GM18868 (cell line): ENCODE data around the gene NRCAM.
A peak's percentile ranks its signal among the peaks of the same experiment; 100 is the strongest.
"Not testable (repeated sequence)": the region's sequence is repeated elsewhere in the genome, so short reads cannot be mapped to it uniquely, and the experiment has no call there.

ENCODE experiments used
- ATAC-seq: cut with Tn5 transposase; IDR thresholded peaks from one replicate; pipeline ENCODE4 v1.9.1; 2021; ENCODE audit warnings: mild to moderate bottlenecking, moderate library complexity; ENCODE audit not compliant: unreplicated experiment

NRCAM gene

DNA sequence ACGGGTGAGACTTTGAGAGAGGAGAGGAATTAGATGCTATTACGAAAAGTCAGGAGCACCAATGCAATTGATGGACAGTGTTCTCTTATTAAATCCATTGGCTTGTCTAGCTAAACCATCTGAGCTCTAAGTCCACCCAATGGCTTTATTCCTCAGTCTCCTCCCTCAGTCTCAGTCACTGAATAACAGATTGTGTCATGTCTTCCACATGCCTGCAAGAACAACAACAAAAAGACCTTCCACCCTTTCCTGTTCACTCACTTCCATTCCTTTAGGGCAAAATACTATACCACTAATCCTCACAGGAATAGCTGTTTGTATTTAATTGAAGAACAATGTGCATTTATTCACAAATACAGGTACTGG, 171.2 kb downstream of the NRCAM start:
- no peak for ATAC-seq

DNA sequence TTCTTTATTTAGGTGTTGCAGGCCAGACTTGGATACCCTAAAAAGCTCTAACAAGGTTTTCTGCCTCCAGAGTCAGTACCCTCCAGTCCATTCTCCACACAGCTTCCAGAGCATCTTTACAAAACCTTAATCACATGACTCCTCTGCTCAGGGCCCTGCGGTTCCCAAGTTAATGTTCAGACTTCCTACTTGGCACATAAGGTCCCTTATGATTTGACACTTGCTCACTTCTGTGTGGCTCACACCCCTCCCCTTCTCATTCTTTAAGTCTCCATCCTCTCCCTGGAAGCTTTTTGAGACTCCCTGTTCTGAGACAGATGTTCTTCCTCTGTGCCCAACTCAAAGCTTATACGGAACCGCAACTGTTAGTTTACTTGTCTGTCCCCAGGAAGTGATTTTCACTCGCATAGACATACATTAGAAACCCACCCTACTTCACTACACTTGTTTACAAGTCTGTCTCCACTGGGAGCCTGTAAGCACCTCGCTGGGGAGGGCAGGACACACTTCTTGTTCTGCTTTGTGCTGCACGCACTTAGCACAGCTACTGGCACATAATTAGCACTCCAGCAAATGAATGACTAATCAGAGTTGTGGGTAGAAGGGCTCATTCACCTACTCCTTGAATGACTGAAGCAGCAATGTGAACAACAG, 171.8 kb downstream of the NRCAM start:
- ATAC-seq: peak; percentile 81

DNA sequence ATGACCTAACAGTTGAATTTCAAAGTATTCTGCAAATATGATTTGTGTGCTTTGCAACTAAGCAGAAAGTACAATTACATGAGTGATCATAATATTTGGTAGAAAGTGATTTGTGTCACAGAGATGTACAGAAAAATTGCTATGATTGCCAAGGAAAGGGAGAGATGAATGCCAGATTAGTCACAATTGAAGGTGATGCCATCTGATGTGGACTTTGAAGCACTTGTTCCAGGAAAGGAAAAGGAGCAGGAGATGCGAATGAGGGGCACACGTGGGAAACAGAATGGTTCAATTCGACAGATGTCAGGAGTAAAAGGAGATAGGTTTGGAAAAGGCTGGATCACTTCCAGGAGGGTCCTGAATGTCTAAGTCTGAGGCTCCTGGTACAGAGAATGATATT, 173.0 kb downstream of the NRCAM start:
- ATAC-seq: no peak

DNA sequence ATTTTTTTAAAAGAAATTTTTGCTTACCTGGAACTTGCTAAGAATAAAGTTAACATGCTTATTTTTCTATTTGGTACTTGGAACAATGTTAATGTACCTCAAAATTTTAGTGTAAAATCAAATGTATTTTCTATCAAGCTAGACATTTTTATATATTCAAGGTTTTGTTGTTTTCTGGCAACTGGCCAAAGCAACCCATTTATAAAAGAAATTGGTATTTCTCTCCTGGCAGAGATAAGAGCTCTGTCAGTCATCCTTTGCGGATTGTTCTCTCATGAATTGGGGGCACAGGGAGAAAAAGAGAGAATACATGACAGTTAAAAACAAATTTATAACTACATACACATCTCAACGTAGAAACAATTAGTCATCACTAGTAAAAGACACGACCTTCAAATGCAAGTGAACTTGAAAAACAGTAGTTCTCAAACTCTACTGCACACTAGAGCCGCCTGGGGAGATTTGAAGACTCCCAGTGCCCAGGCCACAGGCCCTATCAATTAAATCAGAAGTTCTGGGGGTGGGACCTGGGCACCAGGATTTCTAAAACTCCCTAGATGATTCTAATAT, 173.7 kb downstream of the NRCAM start:
- no peak for ATAC-seq

DNA sequence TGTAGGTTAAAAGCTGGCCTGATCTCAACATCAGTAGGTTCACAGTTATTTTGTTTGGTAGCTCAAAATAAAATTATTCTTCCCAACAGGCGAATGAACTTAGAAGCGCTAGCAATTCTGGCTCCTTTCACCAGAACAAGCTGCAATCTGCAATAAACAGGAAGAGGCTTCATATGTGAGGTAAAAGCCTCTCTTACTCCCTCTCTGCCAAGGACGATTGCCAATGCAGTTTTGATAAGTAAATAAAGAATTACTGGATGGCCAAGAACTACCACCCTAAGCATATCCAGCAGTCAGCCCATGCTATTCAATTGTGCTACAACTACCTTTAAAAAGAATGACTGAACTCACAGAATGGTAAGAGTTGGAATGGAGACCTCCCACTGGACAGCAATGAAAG, 176.1 kb downstream of the NRCAM start:
- ATAC-seq: no peak

DNA sequence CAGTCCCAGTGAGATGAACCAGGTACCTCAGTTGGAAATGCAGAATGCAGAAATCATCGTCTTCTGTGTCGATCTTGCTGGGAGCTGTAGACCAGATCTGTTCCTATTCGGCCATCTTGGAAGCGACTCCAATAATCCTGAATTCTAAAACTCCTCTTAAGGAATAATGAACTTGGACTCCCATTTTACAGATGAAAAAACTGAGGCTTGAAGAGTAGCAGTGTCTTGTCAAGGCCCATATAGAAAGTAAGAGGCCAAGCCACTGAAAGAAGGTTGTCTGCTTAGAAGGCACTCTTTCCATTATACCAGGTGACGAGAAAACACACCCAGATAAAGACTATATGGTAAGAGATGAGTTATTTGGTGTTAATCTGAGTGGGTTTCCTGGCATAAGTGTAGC, 177.5 kb downstream of the NRCAM start:
- no peak for ATAC-seq

DNA sequence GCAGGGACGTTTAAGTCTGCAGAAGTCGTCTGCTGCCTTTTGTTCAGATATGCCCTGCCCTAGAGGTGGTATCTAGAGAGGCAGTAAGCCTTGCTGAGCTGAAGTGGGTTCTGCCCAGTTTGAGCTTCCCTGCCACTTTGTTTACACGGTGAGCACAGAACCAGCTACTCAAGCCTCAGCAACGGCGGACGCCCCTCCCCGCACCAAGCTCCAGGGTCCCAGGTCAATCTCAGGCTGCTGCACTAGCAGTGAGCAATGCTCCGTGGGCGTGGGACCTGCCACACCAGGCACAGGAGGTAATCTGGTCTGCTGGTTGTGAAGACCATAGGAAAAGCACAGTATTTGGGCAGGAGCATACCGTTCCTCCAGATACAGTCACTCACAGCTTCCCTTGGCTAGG, 178.0 kb downstream of the NRCAM start:
- ATAC-seq: no peak

DNA sequence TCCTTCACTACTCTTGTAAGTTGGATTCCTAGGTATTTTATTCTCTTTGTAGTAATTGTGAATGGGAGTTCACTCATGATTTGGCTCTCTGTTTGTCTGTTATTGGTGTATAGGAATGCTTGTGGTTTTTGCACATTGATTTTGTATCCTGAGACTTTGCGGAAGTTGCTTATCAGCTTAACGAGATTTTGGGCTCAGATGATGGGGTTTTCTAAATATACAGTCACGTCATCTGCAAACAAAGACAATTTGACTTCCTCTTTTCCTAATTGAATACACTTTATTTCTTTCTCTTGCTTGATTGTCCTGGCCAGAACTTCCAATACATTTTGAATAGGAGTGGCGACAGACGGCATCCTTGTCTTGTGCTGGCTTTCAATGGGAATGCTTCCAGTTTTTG, 181.8 kb downstream of the NRCAM start:
- ATAC-seq: not testable (repeated sequence)

DNA sequence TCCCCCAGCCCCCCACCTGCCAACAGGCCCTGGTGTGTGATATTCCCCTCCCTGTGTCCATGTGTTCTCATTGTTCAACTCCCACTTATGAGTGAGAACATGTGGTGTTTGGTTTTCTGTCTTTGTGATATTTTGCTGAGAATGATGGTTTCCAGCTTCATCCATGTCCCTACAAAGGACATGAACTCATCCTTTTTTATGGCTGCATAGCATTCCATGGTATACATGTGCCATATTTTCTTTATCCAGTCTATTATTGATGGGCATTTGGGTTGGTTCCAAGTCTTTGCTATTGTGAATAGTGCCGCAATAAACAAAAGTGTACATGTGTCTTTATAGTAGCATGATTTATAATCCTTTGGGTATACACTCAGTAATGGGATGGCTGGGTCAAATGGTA, 183.3 kb downstream of the NRCAM start:
- not testable (repeated sequence) for ATAC-seq

DNA sequence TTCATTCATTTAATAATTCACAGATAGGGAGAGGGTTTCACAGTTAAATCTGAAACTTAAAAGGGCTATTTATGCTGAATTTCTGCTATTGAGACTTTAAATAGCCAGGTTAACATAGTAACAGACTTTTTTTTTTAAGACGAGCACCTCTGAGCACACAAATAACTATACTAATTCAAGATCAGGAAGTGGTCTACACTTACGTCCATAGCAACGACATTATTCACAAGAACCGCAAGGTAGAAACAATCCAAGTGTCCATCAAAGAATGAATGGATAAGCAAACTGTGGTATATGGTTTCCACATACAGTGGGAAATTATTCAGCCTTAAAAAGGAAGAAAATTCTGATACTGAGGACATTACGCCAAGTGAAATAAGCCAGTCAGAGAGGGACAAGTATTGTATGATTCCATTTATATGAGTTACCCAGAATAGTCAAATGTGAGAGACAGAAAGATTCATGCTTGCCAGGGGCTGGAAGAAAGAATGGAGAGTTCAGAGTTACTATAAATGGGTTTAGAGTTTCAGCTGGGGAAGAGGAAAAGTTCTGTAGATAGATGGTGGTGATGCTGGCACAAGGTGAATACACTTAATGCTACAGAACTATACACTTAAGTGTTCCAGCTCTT, 185.7 kb downstream of the NRCAM start:
- ATAC-seq: peak; percentile 89

DNA sequence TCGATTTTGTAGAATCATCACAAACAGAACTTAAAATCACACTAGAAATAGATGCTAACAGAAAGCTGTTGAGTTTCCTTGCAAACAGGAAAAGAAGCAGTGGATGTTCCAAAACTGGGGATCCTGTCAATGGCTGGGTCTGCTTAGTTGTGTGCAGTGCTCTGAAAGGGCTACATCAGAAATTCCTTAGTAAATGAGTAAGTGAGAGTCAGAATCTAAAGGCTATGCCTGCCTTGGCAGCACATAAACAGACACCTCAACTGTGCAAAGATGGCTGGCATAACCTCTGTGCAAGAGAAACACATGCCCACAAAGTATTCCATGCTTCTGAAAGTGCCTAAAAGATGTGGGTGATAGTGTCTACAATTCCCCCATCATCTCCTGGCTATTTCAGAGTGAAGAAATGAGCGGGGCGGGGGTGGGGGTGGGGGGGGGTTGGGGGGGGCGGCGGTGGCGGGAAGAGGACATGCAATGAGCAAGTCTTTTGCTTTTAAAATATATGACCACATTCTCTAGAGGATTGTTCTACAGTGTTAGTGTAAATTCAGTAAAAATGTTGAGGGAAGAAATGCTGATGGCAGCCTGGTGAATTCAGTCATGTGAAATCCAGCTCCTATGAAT, 187.9 kb downstream of the NRCAM start:
- no peak for ATAC-seq

DNA sequence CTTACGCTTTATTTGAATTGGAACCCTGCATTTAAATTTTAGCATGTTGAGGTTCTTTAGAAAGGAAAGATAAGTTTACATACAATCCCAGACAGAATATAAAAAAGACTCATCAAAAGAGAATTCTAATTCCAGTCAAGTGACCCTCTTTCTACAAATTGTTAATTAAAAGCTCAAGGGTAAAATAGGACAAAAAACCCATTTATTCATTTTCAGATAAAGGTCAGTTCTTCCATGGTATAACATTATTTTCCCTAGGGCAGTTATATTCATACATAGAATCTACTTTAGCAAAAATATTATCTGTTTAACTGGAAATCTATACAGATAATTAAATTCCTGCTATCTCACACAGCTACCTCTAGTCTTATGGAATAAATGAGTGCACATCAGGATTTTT, 188.6 kb downstream of the NRCAM start:
- no peak for ATAC-seq

DNA sequence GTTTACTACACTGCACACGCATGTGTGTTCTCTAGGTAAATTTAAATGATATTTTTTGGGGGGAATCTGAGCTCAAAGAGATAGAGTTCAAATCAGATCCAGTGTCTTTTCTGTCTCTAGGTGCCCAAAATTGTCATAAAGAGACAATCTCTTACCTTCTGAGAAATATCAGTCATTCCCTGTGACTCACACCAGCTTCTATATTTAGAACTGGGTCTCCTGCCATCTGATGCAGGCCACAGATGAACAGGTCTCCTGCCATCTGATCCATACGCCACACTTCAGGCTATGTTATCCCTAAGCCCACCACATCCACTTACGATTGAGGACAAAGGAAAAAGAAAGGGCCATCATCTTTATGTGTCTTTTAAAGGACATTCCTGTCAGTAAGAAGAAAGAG, 189.7 kb downstream of the NRCAM start:
- ATAC-seq: no peak

DNA sequence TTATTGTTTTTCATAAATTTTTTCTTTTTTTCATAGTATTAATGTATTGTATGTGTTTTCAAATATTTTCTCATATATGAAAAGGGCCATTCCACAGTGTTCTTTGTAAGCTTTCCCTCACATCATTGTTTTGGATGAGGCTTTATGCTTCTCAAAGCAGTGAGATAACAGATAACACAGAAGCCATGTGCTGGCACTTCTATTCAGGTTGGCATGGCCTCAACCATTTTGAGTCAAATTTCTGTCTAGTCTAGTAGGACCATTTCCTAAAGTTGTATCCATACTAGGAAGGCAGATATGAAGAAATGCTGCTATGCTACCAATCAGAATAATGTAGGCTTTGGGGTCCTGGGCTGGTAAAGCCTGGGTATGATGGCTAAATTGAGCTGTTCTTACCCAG, 190.2 kb downstream of the NRCAM start:
- no peak for ATAC-seq

DNA sequence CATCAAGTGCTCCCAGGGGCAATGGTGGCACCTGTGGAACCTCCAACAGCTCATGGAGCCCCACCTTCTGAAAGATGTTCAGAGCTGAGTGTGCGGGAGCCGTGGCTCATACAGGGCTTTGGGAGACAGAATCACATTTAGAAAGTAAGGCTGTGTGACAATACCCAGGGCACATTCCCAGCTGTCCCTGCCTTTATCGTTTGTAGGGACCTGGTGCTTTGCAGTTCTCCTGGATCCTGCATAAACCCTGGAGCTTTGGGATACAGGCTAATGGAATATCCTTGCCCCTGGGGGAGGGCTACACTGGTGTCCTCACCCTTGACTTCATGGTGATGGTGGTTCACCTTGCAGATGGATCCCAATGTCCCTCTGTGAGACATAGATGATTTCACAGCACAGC, 191.2 kb downstream of the NRCAM start:
- ATAC-seq: no peak

DNA sequence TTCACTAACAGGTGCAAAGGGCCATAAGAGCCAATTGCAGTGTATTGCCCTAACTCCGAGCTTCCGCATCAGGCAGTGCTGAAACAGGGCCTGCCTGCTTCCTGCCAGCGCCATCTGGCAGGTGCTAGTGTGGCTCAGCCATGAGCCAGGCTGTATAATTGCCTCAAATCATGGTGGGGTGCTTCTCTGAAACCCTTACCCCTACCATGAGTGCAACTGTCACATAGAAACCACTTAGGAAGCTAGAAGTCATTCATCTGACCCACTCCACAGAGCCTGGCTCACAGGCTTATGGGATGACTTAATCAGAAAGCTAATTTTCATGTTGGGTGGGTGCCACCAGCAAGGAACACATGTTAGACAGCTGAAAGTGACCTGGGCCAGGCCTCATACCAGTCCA, 192.8 kb downstream of the NRCAM start:
- no peak for ATAC-seq

DNA sequence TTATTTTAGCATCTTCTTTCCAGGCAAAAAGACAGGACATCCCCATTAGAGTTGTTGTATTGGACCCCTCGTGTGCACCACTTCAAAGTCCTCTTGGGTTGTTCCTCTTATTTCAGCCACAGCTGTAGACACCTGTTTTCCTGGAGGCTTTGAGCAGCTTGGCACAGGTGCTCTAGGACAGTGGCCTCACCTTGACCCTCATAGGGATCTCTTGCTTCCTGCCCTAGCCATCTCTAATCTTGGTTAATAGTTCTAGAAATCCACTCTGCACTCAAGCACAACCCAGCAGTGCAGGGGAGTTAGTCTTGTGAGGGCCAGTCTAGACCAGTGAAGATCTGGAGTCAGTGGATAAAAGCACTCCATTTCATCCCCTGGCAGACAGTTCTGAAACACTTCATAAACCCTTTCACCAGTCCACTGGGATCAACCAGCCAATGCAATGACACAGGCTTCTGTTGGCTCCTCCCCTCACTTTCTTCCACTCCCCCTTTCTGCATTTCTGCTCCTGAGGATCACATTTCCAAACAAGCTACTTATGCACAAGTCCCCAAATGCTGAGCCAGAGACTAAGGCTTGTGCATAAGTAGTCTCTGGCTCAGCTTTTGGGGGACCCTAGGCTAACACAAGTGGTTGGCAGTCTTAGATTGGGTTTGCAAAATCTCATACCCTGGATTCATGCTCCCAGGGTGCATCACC, 194.5 kb downstream of the NRCAM start:
- no peak for ATAC-seq

DNA sequence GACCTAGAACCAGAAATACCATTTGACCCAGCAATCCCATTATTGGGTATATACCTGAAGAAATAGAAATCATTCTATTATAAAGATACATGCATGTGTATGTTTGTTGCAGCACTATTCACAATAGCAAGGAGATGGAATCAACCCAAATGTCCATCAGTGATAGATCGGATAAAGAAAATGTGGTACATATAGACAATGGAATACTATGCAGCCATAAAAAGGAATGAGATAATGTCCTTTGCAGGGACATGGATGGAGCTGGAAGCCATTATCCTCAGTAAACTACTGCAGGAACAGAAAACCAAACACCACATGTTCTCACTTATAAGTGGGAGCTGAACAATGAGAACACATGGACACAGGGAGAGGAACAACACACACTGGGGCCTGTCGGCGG, 196.8 kb downstream of the NRCAM start:
- ATAC-seq: not testable (repeated sequence)

DNA sequence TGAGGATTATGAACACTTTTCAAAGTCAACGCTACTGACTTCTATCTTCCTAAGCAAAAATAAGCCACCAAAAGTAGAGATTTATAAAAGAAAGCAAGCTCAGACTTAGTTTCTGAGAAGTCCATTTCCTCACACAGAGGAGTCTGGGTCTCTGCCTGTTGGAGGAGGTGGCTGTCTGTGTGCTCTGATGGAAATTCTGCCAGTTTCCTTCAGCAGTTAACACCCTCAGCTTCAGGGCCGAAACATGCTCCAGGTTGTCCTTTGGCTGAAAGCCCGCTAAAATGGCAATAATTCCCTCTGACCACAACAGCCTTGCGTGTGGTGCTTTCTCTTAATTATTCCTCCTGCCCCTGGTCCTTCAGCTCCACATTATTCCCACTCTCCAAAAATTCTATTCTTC, 198.3 kb downstream of the NRCAM start:
- ATAC-seq: no peak

DNA sequence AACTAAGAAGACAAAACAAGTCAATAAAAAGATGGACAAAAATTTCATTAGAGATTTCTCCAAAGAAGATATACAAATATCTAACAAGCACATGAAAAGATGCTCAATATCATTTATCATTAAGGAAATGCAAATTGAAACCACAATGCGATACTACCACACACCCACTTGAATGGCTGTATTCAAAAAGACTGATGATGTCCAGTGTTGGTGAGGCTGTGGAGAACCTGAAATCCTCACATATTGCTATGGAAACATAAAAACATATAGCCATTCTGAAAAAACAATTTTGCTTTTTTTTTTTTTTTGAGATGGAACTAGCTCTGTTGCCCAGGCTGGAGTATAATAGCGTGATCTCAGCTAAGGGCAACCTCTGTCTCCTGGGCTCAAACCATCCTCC, 202.0 kb downstream of the NRCAM start:
- ATAC-seq: no peak

DNA sequence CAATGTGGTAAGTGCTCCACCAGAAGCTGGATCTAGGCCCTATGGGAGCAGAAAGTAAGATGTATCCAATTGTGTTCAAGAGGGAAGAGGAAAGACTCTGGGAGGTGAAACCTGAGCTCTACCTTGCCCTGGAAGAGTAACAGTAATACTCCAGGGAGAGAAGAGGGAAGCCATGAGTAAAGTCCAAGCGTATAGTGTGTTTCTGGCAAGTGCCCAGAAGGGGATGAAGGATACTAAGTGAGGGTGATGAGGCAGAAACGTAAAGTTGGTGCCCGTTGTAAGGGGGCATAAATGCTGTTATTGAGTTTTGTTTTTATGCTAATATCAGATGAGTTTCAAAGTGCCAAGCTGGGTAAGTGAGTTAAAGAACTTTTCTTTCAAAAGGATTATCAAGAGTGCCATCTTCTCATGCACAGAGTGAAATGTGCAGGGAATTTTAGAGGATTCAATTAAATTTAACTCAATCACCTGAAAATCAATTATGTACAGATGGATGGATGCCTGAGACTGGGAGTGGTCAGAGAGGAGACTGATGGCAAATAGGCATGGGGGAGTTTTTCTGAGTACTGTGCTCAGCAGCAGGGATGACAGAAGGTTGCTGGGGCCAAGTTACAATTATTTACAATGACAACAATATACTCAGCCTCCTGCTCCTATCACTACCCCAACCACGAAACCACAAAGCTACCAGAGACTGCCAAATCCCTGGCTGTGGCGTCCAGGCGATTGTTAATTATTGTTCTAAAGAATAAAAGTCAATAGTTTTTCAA, 202.8 kb downstream of the NRCAM start:
- ATAC-seq: no peak
